Fibroblast of lung (primary cell): ENCODE measurements around the gene ABCA7. TPM values are rescaled to one million over a fixed set of nuclear protein-coding genes. Genes with fewer than 3 reads are reported as not detected.
"Not testable (repeated sequence)": the region's sequence is repeated elsewhere in the genome, so short reads cannot be mapped to it uniquely, and the experiment has no call there.

Experiments
- DNase-seq, 2 donors: peaks; one replicate each; pipeline versions ENCODE4 v3.0.0 to v3.0.0-alpha.2; 2010; ENCODE audit warnings: low read depth in 2 of 2
- H2AFZ ChIP-seq: 2 replicates; pipeline ENCODE4 v1.5.1; 2012; ENCODE audit warnings: low read length, control low read depth, inconsistent platforms
- H3K27ac ChIP-seq: 2 replicates; pipeline ENCODE4 v1.5.1; 2011; ENCODE audit warnings: low read length, control low read depth; ENCODE audit not compliant: insufficient read depth
- H3K27me3 ChIP-seq: 2 replicates; pipeline ENCODE4 v1.5.1; 2011; ENCODE audit warnings: mild to moderate bottlenecking, low read length; ENCODE audit not compliant: control insufficient read depth, insufficient read depth
- H3K36me3 ChIP-seq: 2 replicates; pipeline ENCODE4 v1.5.1; 2011; ENCODE audit warnings: low read length; ENCODE audit not compliant: control insufficient read depth, insufficient read depth
- H3K4me1 ChIP-seq: 2 replicates; pipeline ENCODE4 v1.5.1; 2011; ENCODE audit warnings: low read length; ENCODE audit not compliant: control insufficient read depth, insufficient read depth; ENCODE audit errors: extremely low read depth
- H3K4me2 ChIP-seq: 2 replicates; pipeline ENCODE4 v1.5.1; 2011; ENCODE audit warnings: low read length, control low read depth; ENCODE audit not compliant: insufficient read depth; ENCODE audit errors: extremely low read depth
- H3K4me3 ChIP-seq, 4 experiments: fragments of 200-600 bp in 1 of 4; sonication (generic) in 1 of 4; replicated peaks in 1 of 4; 2 replicates each; pipeline ENCODE4 v1.5.1; 2011 to 2016; ENCODE audit warnings: low read length in 4 of 4, low read depth in 3 of 4, mild to moderate bottlenecking in 3 of 4, control low read depth in 2 of 4, inconsistent platforms in 1 of 4, mixed read lengths in 1 of 4; ENCODE audit not compliant: insufficient read depth in 1 of 4; ENCODE audit errors: control extremely low read depth in 1 of 4
- H3K79me2 ChIP-seq: 2 replicates; pipeline ENCODE4 v1.5.1; 2012; ENCODE audit warnings: mild to moderate bottlenecking, low read length, inconsistent platforms; ENCODE audit not compliant: control insufficient read depth, insufficient read depth
- H3K9ac ChIP-seq: 2 replicates; pipeline ENCODE4 v1.5.1; 2011; ENCODE audit warnings: mild to moderate bottlenecking, low read length, control low read depth; ENCODE audit not compliant: insufficient read depth
- H3K9me3 ChIP-seq: 2 replicates; pipeline ENCODE4 v1.5.1; 2012; ENCODE audit warnings: low read depth, low read length; ENCODE audit not compliant: control insufficient read depth, insufficient read depth
- H4K20me1 ChIP-seq: 2 replicates; pipeline ENCODE4 v1.5.1; 2011; ENCODE audit warnings: low read length; ENCODE audit not compliant: control insufficient read depth, insufficient read depth; ENCODE audit errors: extremely low read depth
- EZH2 ChIP-seq: IDR thresholded peaks from 2 replicates; pipeline ENCODE4 v1.5.1; 2012; ENCODE audit warnings: low read length, control low read depth, mild to moderate bottlenecking; ENCODE audit errors: missing control alignments
- polyA plus RNA-seq, 2 donors: library from polyadenylated mRNA; depleted of rRNA in 1 of 2; stranded (reverse) in 1 of 2; unstranded in 1 of 2; fragments of >200 nt; gene quantifications; 2 replicates each; pipeline ENCODE4 v1.2.1, GENCODE V29; 2011 to 2012; ENCODE audit warnings: missing spikeins in 1 of 2
- total RNA-seq: library from RNA; depleted of rRNA; stranded (reverse); fragments of >200 nt; gene quantifications from 2 replicates; pipeline ENCODE4 v1.2.1, GENCODE V29; 2014
- TF ChIP-seq, protein P1 (sequence below), 2 donors: IDR thresholded peaks in 1 of 2; conservative IDR thresholded peaks in 1 of 2; 1 replicate in 1 of 2; 2 replicates in 1 of 2; pipeline ENCODE4 v1.5.1; 2011 to 2012; ENCODE audit warnings: low read length in 2 of 2, control low read depth in 1 of 2, inconsistent platforms in 1 of 2, low read depth in 1 of 2, mild to moderate bottlenecking in 1 of 2

Gene ABCA7
- total and polyA plus RNA-seq, 2 donors (not counting 1 experiment from before 2014, with no cell fraction given): 2.2 to 9.7 TPM

DNA sequence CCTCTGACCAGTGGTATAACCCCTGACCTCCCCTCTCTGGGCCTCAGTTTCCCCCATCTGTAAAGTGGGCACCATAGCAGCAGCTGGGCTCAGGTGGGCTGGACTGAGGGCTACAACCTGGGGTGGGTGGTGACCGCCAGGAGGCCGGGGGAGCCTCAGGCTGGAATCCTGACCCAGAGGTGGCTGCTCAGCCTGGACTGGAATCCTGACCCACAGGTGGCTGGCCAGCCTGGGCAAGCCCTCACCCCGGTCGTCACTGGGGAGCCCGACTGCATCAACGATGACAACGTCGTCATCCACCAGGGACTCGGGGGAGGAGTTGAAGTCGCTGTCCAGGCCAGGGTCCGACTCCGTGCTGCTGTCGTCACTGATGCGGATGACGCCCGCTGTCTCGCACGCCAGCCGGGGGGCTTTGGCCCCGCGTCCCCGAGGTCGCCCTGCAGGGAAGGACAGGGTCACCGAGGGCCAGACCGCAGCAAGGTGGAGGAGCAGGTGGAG is 74.1 kb downstream of the ABCA7 start:
- Histone ChIP-seq H3K27me3 (no peaks in the 10 kb centered on the region), H3K4me2 (no peak overlapping the region), H3K9ac (no peak overlapping the region), H3K79me2 (no peaks in the 10 kb centered on the region), H3K36me3 (peaks cover 62% of the 10 kb centered on the region), H4K20me1 (peaks cover 3% of the 10 kb centered on the region), H3K9me3 (no peaks in the 10 kb centered on the region), H2AFZ (no peak overlapping the region), H3K4me1 (peaks cover 8% of the 10 kb centered on the region), H3K27ac (peak overlapping the region; percentile 50), H3K4me3 (no peak overlapping the region)
- no peak for TF ChIP-seq EZH2
- TF ChIP-seq, protein P1, sequence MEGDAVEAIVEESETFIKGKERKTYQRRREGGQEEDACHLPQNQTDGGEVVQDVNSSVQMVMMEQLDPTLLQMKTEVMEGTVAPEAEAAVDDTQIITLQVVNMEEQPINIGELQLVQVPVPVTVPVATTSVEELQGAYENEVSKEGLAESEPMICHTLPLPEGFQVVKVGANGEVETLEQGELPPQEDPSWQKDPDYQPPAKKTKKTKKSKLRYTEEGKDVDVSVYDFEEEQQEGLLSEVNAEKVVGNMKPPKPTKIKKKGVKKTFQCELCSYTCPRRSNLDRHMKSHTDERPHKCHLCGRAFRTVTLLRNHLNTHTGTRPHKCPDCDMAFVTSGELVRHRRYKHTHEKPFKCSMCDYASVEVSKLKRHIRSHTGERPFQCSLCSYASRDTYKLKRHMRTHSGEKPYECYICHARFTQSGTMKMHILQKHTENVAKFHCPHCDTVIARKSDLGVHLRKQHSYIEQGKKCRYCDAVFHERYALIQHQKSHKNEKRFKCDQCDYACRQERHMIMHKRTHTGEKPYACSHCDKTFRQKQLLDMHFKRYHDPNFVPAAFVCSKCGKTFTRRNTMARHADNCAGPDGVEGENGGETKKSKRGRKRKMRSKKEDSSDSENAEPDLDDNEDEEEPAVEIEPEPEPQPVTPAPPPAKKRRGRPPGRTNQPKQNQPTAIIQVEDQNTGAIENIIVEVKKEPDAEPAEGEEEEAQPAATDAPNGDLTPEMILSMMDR (conservative IDR thresholded peaks at IDR 0.05 in 1 of 2, IDR thresholded peaks at IDR 0.05 in 1 of 2; ENCODE audit: low read depth in 1 of 2, low read length in 2 of 2): no peak
- no peak for DNase-seq

DNA sequence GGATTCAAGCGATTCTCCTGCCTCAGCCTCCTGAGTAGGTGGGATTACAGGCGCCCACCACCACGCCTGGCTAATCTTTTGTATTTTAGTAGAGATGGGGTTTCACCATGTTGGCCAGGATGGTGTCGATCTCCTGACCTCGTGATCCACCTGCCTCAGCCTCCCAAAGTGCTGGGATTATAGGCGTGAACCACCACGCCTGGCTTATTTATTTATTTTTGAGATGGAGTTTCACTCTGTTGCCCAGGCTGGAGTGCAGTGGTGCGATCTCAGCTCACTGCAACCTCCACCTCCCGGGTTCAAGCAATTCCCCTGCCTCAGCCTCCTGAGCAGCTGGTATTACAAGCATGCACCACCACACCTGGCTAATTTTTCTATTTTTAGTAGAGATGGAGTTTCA is 74.8 kb downstream of the ABCA7 start:
- DNase-seq, H3K27ac ChIP-seq, H2AFZ ChIP-seq, H3K9ac ChIP-seq, H4K20me1 ChIP-seq, H3K27me3 ChIP-seq, H3K9me3 ChIP-seq, H3K79me2 ChIP-seq, H3K4me3 ChIP-seq, H3K4me2 ChIP-seq, H3K4me1 ChIP-seq: not testable (repeated sequence)
- peaks cover 64% of the 10 kb centered on the region for H3K36me3 ChIP-seq

Other genes with a start within 250 kb of the ABCA7 start
- 67.5 and 83.1 TPM in 2 replicates for gene PTBP1, start 242.7 kb upstream of the ABCA7 start, total RNA-seq
- 74.6 and 142 TPM in 2 replicates for gene PTBP1, start 242.7 kb upstream of the ABCA7 start, polyA plus RNA-seq
- gene PLPPR3, start 218.2 kb upstream of the ABCA7 start, total RNA-seq: 1.5 and 2.5 TPM in 2 replicates
- 0.19 and 0.30 TPM in 2 replicates for gene PLPPR3, start 218.2 kb upstream of the ABCA7 start, polyA plus RNA-seq
- gene AZU1, start 212.3 kb upstream of the ABCA7 start, total RNA-seq: 0.17 TPM in 1 of 2 replicates, not detected in the other
- not detected in 2 replicates for gene AZU1, start 212.3 kb upstream of the ABCA7 start, polyA plus RNA-seq
- not detected in 2 replicates for gene PRTN3, start 199.1 kb upstream of the ABCA7 start, total RNA-seq
- not detected in 2 replicates for gene PRTN3, start 199.1 kb upstream of the ABCA7 start, polyA plus RNA-seq
- gene ELANE, start 187.8 kb upstream of the ABCA7 start, total RNA-seq: 0.51 and 0.66 TPM in 2 replicates
- gene ELANE, start 187.8 kb upstream of the ABCA7 start, polyA plus RNA-seq: 0.07 and 0.48 TPM in 2 replicates
- 18.8 and 206 TPM in 2 replicates for gene CFD, start 180.4 kb upstream of the ABCA7 start, total RNA-seq
- gene CFD, start 180.4 kb upstream of the ABCA7 start, polyA plus RNA-seq: 1.00 and 3.3 TPM in 2 replicates
- gene MED16, start 146.9 kb upstream of the ABCA7 start, total RNA-seq: 24.4 and 35.0 TPM in 2 replicates
- gene MED16, start 146.9 kb upstream of the ABCA7 start, polyA plus RNA-seq: 19.3 and 26.2 TPM in 2 replicates
- gene RNU6-9, start 146.6 kb upstream of the ABCA7 start, total RNA-seq: not detected in 2 replicates
- not detected in 2 replicates for gene RNU6-9, start 146.6 kb upstream of the ABCA7 start, polyA plus RNA-seq
- gene R3HDM4, start 126.9 kb upstream of the ABCA7 start, total RNA-seq: 13.2 and 13.4 TPM in 2 replicates
- gene R3HDM4, start 126.9 kb upstream of the ABCA7 start, polyA plus RNA-seq: 20.9 and 25.5 TPM in 2 replicates
- gene KISS1R, start 122.8 kb upstream of the ABCA7 start, total RNA-seq: not detected in 2 replicates
- not detected in 2 replicates for gene KISS1R, start 122.8 kb upstream of the ABCA7 start, polyA plus RNA-seq
- 12.1 and 14.9 TPM in 2 replicates for gene ARID3A, start 114.1 kb upstream of the ABCA7 start, total RNA-seq
- 6.4 and 8.7 TPM in 2 replicates for gene ARID3A, start 114.1 kb upstream of the ABCA7 start, polyA plus RNA-seq
- gene WDR18, start 55.8 kb upstream of the ABCA7 start, total RNA-seq: 41.6 and 42.3 TPM in 2 replicates
- gene WDR18, start 55.8 kb upstream of the ABCA7 start, polyA plus RNA-seq: 10.0 and 16.1 TPM in 2 replicates
- gene GRIN3B, start 39.7 kb upstream of the ABCA7 start, total RNA-seq: 0.51 and 0.66 TPM in 2 replicates
- 0.12 and 0.25 TPM in 2 replicates for gene GRIN3B, start 39.7 kb upstream of the ABCA7 start, polyA plus RNA-seq
- gene TMEM259, start 19.0 kb upstream of the ABCA7 start, total RNA-seq: 47.5 and 57.8 TPM in 2 replicates
- 67.1 and 67.9 TPM in 2 replicates for gene TMEM259, start 19.0 kb upstream of the ABCA7 start, polyA plus RNA-seq
- gene RNU6-2, start 18.6 kb upstream of the ABCA7 start, total RNA-seq: not detected in 2 replicates
- not detected in 2 replicates for gene RNU6-2, start 18.6 kb upstream of the ABCA7 start, polyA plus RNA-seq
- gene CNN2, start 13.5 kb upstream of the ABCA7 start, total RNA-seq: 120 and 194 TPM in 2 replicates
- gene CNN2, start 13.5 kb upstream of the ABCA7 start, polyA plus RNA-seq: 299 and 473 TPM in 2 replicates
- 0.77 and 1.8 TPM in 2 replicates for gene ARHGAP45, start 27.1 kb downstream of the ABCA7 start, total RNA-seq
- 0.42 and 0.78 TPM in 2 replicates for gene ARHGAP45, start 27.1 kb downstream of the ABCA7 start, polyA plus RNA-seq
- 55.2 and 55.5 TPM in 2 replicates for gene POLR2E, start 55.3 kb downstream of the ABCA7 start, total RNA-seq
- gene POLR2E, start 55.3 kb downstream of the ABCA7 start, polyA plus RNA-seq: 130 and 214 TPM in 2 replicates
- 428 and 430 TPM in 2 replicates for gene GPX4, start 63.9 kb downstream of the ABCA7 start, total RNA-seq
- 325 and 473 TPM in 2 replicates for gene GPX4, start 63.9 kb downstream of the ABCA7 start, polyA plus RNA-seq
- 49.6 and 55.8 TPM in 2 replicates for gene SBNO2, start 134.2 kb downstream of the ABCA7 start, total RNA-seq
- gene SBNO2, start 134.2 kb downstream of the ABCA7 start, polyA plus RNA-seq: 12.6 and 14.3 TPM in 2 replicates
- gene STK11, start 165.7 kb downstream of the ABCA7 start, total RNA-seq: 96.6 and 100 TPM in 2 replicates
- gene STK11, start 165.7 kb downstream of the ABCA7 start, polyA plus RNA-seq: 23.7 TPM in 2 replicates
- 1.5 TPM in 2 replicates for gene CBARP, start 197.9 kb downstream of the ABCA7 start, total RNA-seq
- gene CBARP, start 197.9 kb downstream of the ABCA7 start, polyA plus RNA-seq: 0.31 and 1.0 TPM in 2 replicates
- 13.4 and 20.5 TPM in 2 replicates for gene ATP5F1D, start 201.6 kb downstream of the ABCA7 start, total RNA-seq
- 53.8 and 79.8 TPM in 2 replicates for gene ATP5F1D, start 201.6 kb downstream of the ABCA7 start, polyA plus RNA-seq
- 13.6 and 18.8 TPM in 2 replicates for gene MIDN, start 208.5 kb downstream of the ABCA7 start, total RNA-seq
- 12.0 and 18.0 TPM in 2 replicates for gene MIDN, start 208.5 kb downstream of the ABCA7 start, polyA plus RNA-seq
- gene CIRBP, start 229.2 kb downstream of the ABCA7 start, total RNA-seq: 104 and 110 TPM in 2 replicates
- gene CIRBP, start 229.2 kb downstream of the ABCA7 start, polyA plus RNA-seq: 260 and 298 TPM in 2 replicates
- gene FAM174C, start 235.4 kb downstream of the ABCA7 start, total RNA-seq: 22.5 and 24.7 TPM in 2 replicates
- 16.1 and 23.7 TPM in 2 replicates for gene FAM174C, start 235.4 kb downstream of the ABCA7 start, polyA plus RNA-seq
- gene EFNA2, start 245.8 kb downstream of the ABCA7 start, total RNA-seq: 0.17 TPM in 1 of 2 replicates, not detected in the other
- not detected in 2 replicates for gene EFNA2, start 245.8 kb downstream of the ABCA7 start, polyA plus RNA-seq